Activated naive CD8-positive, alpha-beta T cell treated with anti-CD3 and anti-CD28 coated beads, Interleukin-2, amount 10 ng/mL, durations not matched to agents 7 days and 5 days (primary cell): Measurements from ENCODE around the gene RIMKLA. TPM values are rescaled to one million over a fixed set of nuclear protein-coding genes. Genes with fewer than 3 reads are reported as not detected.

Experiments used
- ATAC-seq: fragments of 150-1000 bp; cut with Tn5 transposase; one replicate; pipeline ENCODE4 v1.10.0; 2021; ENCODE audit warnings: low read depth, moderate library complexity
- POLR2A ChIA-PET: fragments of 350-600 bp; sonication (Branson Sonifier 250); formaldehyde crosslinking; loops from one replicate; lab custom pipeline; 2021; ENCODE audit warnings: antibody characterized with exemption; lab: Charles Lee
- DNase-seq: peaks from one replicate; pipeline ENCODE4 v3.0.0; 2021
- H3K27ac Mint-ChIP-seq: one replicate; pipeline ENCODE4 v1.8.0; 2022; ENCODE audit warnings: mild to moderate bottlenecking, mixed read lengths
- H3K27me3 Mint-ChIP-seq: one replicate; pipeline ENCODE4 v1.8.0; 2022; ENCODE audit warnings: mild to moderate bottlenecking, moderate library complexity, mixed read lengths
- H3K36me3 Mint-ChIP-seq: one replicate; pipeline ENCODE4 v1.8.0; 2021; ENCODE audit warnings: mild to moderate bottlenecking, mixed read lengths
- H3K4me1 Mint-ChIP-seq: one replicate; pipeline ENCODE4 v1.8.0; 2021; ENCODE audit warnings: mixed read lengths
- H3K4me3 Mint-ChIP-seq: one replicate; pipeline ENCODE4 v1.8.0; 2022; ENCODE audit warnings: mild to moderate bottlenecking, moderate library complexity, mixed read lengths
- H3K9me3 Mint-ChIP-seq: one replicate; pipeline ENCODE4 v1.8.0; 2021; ENCODE audit warnings: mixed read lengths
- total RNA-seq, 2 experiments: library from RNA; stranded (reverse); gene quantifications; one replicate each; pipeline ENCODE4 v1.2.3, GENCODE V29; 2021

The RIMKLA gene
- total RNA-seq, 2 experiments from 2014 or later, result 3.6 to 3.7 TPM

- Mint-ChIP-seq H3K27me3 (peaks cover 22% of the 10 kb centered on the region), H3K4me3 (no peak overlapping the region), H3K4me1 (peaks cover 2% of the 10 kb centered on the region), H3K36me3 (no peaks in the 10 kb centered on the region), H3K27ac (no peak overlapping the region), H3K9me3 (no peaks in the 10 kb centered on the region)
- POLR2A ChIA-PET, result no interaction called here
- ATAC-seq (no peak), DNase-seq (no peak)
Observed at GRCh38 chr1:42350086-42350485, 30.5 kb upstream of the RIMKLA start.

DNA sequence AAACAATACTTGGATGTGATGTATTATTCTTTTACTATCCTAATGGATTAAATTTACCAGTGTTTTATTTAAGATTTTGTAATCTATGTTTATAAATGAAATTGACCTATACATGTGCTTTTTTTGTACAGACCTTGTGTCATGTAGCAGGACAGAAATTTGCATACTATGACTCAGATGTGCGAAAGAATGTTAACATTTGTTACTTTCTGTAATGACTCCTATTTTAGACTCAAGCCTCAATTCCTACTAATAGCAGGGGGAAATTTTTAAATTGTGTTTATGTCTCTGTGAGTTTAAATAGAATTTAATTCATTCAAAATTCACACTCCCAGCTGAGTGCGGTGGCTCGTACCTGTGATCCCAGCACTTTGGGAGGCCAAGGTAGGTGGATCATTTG lies 21.8 kb upstream of the RIMKLA start:
- no peak overlapping the region for H3K4me3 Mint-ChIP-seq
- ATAC-seq (no peak), DNase-seq (no peak)
- POLR2A ChIA-PET, result no interaction called here
- H3K36me3 Mint-ChIP-seq, result no peaks in the 10 kb centered on the region
- H3K4me1 Mint-ChIP-seq, result no peaks in the 10 kb centered on the region
- H3K27ac Mint-ChIP-seq, result no peak overlapping the region
- H3K27me3 Mint-ChIP-seq, result peaks cover 9% of the 10 kb centered on the region
- peaks cover 3% of the 10 kb centered on the region for H3K9me3 Mint-ChIP-seq

- POLR2A ChIA-PET, result no interaction called here
- H3K27me3 Mint-ChIP-seq, result peaks cover 9% of the 10 kb centered on the region
Observed at GRCh38 chr1:42359466-42359865, 21.1 kb upstream of the RIMKLA start.

GRCh38 chr1:42364089-42364488 lies 16.5 kb upstream of the RIMKLA start:
- peaks cover 3% of the 10 kb centered on the region for H3K9me3 Mint-ChIP-seq
- H3K4me1 Mint-ChIP-seq, result no peaks in the 10 kb centered on the region
- no peak overlapping the region for H3K4me3 Mint-ChIP-seq
- no peak for DNase-seq
- peaks cover 13% of the 10 kb centered on the region for H3K27me3 Mint-ChIP-seq
- POLR2A ChIA-PET, result no interaction called here
- no peak for ATAC-seq
- no peak overlapping the region for H3K27ac Mint-ChIP-seq
- no peaks in the 10 kb centered on the region for H3K36me3 Mint-ChIP-seq

More at GRCh38 chr1:42359466-42359865, 21.1 kb upstream of the RIMKLA start:
- Mint-ChIP-seq H3K36me3 (no peaks in the 10 kb centered on the region), H3K27ac (no peak overlapping the region), H3K9me3 (peaks cover 3% of the 10 kb centered on the region), H3K4me3 (no peak overlapping the region), H3K4me1 (no peaks in the 10 kb centered on the region)
- DNase-seq (no peak), ATAC-seq (no peak)

DNA sequence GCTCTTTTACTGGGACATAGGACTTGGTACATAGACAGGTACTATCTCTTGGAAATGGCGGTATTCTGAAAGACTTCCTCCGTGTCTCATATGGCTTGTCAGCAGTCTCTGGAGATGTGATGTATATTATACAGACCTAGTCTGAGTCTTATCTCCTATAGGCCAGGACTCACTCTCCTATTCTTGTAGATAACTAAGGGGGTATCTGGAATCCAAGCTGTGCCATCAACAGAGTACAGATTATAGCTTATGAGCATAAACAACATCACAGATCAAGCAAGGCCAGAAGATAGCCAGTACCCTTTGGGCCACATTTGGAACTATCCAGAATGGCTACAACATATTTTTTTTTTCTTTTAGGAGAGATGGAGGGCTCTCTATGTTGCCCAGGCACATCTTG lies 16.1 kb upstream of the RIMKLA start:
- H3K4me1 Mint-ChIP-seq, result no peaks in the 10 kb centered on the region
- POLR2A ChIA-PET, result no interaction called here

DNA sequence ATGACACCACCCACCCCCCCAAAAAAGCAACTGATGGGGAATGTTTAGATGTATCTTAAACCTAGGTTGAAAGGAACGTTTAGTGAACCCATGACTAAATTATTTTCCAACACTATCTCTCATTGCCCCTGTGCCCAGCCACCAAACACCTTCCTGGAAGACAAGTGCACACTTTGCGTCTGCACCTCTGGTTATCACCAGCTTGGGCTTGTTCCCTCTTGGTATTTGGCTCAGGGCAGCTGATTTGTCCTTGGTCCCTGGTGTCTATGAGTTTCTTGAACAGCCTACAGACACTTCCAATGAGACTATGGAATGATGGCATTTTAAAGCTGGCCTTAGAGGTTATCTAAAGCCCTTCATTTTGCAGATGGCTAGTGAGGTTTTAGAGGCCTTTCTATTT lies 15.5 kb upstream of the RIMKLA start:
- Mint-ChIP-seq H3K36me3 (no peaks in the 10 kb centered on the region), H3K9me3 (peaks cover 3% of the 10 kb centered on the region), H3K4me3 (no peak overlapping the region), H3K27me3 (peaks cover 14% of the 10 kb centered on the region), H3K27ac (no peak overlapping the region), H3K4me1 (no peaks in the 10 kb centered on the region)
- no peak for DNase-seq
- POLR2A ChIA-PET, result no interaction called here
- no peak for ATAC-seq

More for the DNA sequence above, 16.1 kb upstream of the RIMKLA start:
- ATAC-seq, result no peak
- H3K9me3 Mint-ChIP-seq, result peaks cover 3% of the 10 kb centered on the region
- H3K27me3 Mint-ChIP-seq, result peaks cover 15% of the 10 kb centered on the region
- H3K36me3 Mint-ChIP-seq, result no peaks in the 10 kb centered on the region
- no peak for DNase-seq
- H3K4me3 Mint-ChIP-seq, result no peak overlapping the region
- no peak overlapping the region for H3K27ac Mint-ChIP-seq

GRCh38 chr1:42368096-42368795 lies 12.3 kb upstream of the RIMKLA start:
- POLR2A ChIA-PET, result no interaction called here
- no peak for DNase-seq
- no peaks in the 10 kb centered on the region for H3K4me1 Mint-ChIP-seq
- no peaks in the 10 kb centered on the region for H3K9me3 Mint-ChIP-seq
- no peak for ATAC-seq
- H3K27me3 Mint-ChIP-seq, result peaks cover 19% of the 10 kb centered on the region
- H3K27ac Mint-ChIP-seq, result no peak overlapping the region
- H3K4me3 Mint-ChIP-seq, result no peak overlapping the region
- no peaks in the 10 kb centered on the region for H3K36me3 Mint-ChIP-seq

DNA sequence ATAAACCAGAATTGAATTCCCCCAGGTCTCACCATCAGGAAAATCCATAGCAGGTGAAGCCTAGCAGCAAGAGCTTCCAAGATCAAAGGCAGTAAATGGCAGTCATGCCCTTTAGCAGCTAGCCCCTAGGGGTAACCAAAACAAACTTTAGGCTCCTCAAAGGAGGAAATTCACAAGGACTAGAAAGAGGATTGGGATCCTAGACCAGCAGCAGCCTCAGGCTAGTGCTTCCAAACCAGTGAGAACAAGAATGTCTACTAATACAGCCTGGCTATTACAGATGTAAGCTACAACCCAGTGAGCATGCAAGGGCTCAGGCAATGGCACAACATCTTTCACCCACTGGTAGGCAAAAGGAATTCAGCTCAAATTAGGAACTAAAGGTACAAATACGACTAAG lies 11.1 kb upstream of the RIMKLA start:
- POLR2A ChIA-PET, result no interaction called here
- Mint-ChIP-seq H3K4me3 (no peak overlapping the region), H3K36me3 (no peaks in the 10 kb centered on the region), H3K4me1 (no peaks in the 10 kb centered on the region), H3K27me3 (peaks cover 19% of the 10 kb centered on the region), H3K9me3 (no peaks in the 10 kb centered on the region), H3K27ac (no peak overlapping the region)
- DNase-seq, result no peak
- ATAC-seq, result no peak

DNA sequence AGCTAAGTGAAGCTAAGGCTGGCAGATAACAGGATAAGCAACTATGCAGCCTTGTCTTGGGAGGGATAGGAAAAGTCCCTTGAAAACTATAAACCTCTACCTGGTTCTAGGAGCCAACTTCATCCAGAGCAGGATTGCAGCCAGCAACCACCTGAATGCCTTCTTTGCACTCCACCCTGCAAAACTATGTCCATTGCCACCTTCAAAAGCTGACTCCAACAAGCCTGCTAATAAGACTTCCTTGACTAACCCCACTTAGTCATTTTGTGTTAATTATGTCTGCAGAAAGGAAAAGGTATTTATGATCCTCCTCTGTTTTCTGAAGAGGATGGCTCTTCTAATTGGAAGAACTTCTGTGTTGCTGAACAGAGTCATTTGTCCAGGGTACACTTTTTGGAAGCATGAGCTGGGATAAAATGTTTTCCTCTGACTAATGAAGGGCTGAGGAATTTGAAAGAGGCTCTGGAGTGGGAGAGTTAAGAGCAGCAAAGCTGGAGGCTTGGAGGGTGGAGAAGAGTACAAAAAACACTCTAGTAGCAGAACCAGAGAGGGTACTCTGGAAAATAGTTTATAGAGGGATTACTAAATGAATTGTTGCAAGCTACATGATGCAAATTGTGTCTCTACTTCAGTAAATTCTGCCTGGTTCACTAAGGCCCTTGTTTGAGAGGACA lies 9.6 kb upstream of the RIMKLA start:
- H3K4me3 Mint-ChIP-seq, result no peak overlapping the region
- no peak for DNase-seq
- ATAC-seq, result no peak
- no peaks in the 10 kb centered on the region for H3K36me3 Mint-ChIP-seq
- H3K4me1 Mint-ChIP-seq, result no peaks in the 10 kb centered on the region
- H3K27ac Mint-ChIP-seq, result no peak overlapping the region
- POLR2A ChIA-PET, result no interaction called here
- peaks cover 19% of the 10 kb centered on the region for H3K27me3 Mint-ChIP-seq
- no peaks in the 10 kb centered on the region for H3K9me3 Mint-ChIP-seq

GRCh38 chr1:42372796-42373195 lies 7.8 kb upstream of the RIMKLA start:
- no peak for DNase-seq
- Mint-ChIP-seq H3K4me3 (no peak overlapping the region), H3K4me1 (no peaks in the 10 kb centered on the region), H3K27me3 (peaks cover 23% of the 10 kb centered on the region), H3K9me3 (no peaks in the 10 kb centered on the region), H3K36me3 (no peaks in the 10 kb centered on the region), H3K27ac (no peak overlapping the region)
- POLR2A ChIA-PET, result no interaction called here
- ATAC-seq, result no peak

DNA sequence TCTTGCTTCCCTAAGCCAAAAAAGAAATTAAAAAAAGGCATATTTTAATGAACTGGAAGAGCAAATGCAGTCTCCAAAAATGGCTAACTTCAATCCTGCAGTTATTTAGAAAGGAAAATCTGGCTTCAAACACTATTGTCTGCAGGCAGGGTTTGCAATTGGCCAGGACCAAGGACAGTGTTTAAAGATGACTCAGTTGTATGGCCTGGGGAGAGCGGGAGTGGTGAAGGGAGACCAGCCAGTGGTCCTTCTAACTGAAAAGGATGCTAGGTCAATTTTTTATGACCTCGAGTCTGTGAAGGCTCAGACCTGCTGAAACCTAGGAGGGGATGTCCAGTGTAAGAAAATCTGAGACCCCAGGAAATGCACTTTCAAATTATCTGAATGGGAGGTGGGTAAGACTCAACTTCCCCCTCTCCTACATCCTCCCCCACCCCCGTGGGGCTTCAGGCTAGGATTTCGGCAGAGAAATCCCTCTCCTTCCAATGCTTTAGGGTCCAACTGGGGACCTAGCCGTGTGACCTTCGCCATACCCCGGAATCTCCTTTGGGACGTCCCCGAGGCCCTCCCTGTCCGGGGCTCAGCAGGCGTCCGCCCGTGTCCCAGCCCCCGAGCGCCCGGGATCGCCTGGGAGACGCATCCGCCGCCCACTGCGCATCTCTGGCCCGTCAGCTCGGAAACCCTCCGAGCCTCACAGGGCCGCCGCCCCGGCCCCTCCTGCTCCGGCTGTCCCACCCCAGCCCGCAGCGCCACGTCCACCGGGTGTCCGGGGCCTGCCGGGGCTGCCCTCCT lies 602 bp upstream of the RIMKLA start:
- Mint-ChIP-seq H3K4me3 (peak overlapping the region; percentile 62), H3K9me3 (no peaks in the 10 kb centered on the region), H3K36me3 (no peaks in the 10 kb centered on the region), H3K27ac (no peak overlapping the region), H3K4me1 (peaks cover 7% of the 10 kb centered on the region), H3K27me3 (peaks cover 35% of the 10 kb centered on the region)
- DNase-seq, result no peak
- POLR2A ChIA-PET, result no interaction called here
- ATAC-seq, result peak; percentile 55

DNA sequence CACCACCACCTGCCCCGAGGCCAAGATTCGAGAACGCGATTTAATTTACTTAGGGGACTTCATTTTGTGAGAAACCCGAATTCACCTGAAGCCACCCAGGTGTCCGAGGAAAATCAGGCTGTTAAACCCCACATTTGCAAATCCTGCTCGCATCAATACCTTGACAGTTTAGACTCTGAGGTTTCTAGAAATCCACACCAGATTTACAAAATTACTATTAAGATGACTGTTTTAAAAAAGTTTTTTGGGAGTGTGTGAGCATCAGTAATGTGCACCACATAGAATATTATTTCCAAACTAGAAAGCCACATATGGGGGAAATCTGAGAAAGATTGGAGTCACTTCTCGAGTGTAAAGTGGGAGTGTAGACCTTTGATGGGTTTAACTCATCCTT lies 685 bp downstream of the RIMKLA start:
- no peak overlapping the region for H3K27ac Mint-ChIP-seq
- POLR2A ChIA-PET, result no interaction called here
- H3K4me3 Mint-ChIP-seq, result peak overlapping the region; percentile 75
- H3K4me1 Mint-ChIP-seq, result peaks cover 7% of the 10 kb centered on the region
- peaks cover 35% of the 10 kb centered on the region for H3K27me3 Mint-ChIP-seq
- DNase-seq, result no peak
- no peaks in the 10 kb centered on the region for H3K36me3 Mint-ChIP-seq
- ATAC-seq, result no peak
- no peaks in the 10 kb centered on the region for H3K9me3 Mint-ChIP-seq

DNA sequence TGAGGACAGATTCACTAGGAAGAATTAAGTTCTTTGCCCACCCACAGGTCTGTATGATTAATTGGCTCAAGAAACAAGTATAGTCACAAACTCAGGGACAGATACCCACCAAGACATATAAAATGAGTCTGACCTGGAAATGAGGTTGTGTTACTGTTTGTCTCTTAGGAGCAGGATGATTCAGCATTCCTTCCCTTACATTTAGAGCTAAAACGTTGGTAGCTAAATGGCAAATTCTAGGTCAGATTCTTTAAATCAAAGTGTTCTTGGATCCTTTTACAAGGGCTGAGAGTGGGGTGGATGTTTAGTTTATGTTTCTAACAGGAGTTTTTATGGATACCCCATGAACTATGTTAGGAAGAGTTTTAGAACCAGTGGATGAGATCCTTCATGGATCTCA lies 4.7 kb downstream of the RIMKLA start:
- H3K27ac Mint-ChIP-seq, result no peak overlapping the region
- peaks cover 21% of the 10 kb centered on the region for H3K27me3 Mint-ChIP-seq
- ATAC-seq, result no peak
- H3K4me3 Mint-ChIP-seq, result no peak overlapping the region
- no peaks in the 10 kb centered on the region for H3K36me3 Mint-ChIP-seq
- H3K9me3 Mint-ChIP-seq, result no peaks in the 10 kb centered on the region
- POLR2A ChIA-PET, result no interaction called here
- peaks cover 4% of the 10 kb centered on the region for H3K4me1 Mint-ChIP-seq
- DNase-seq, result no peak

GRCh38 chr1:42386051-42386450 lies 5.5 kb downstream of the RIMKLA start:
- Mint-ChIP-seq H3K27me3 (peaks cover 20% of the 10 kb centered on the region), H3K9me3 (no peaks in the 10 kb centered on the region), H3K4me1 (peaks cover 4% of the 10 kb centered on the region), H3K4me3 (no peak overlapping the region), H3K36me3 (no peaks in the 10 kb centered on the region), H3K27ac (no peak overlapping the region)
- POLR2A ChIA-PET, result no interaction called here
- ATAC-seq (no peak), DNase-seq (no peak)
